Caki2 (cell line): ENCODE data around the gene AATK. TPM values are rescaled to one million over a fixed set of nuclear protein-coding genes. Genes with fewer than 3 reads are reported as not detected.
"Not testable (repeated sequence)": the region's sequence is repeated elsewhere in the genome, so short reads cannot be mapped to it uniquely, and the experiment has no call there.

Experiments used
- DNase-seq: peaks from one replicate; pipeline ENCODE4 v3.0.0-alpha.2; 2015; ENCODE audit warnings: low read depth
- in situ Hi-C: cut with HindIII; loops from 2 replicates; pipeline ENCODE4 v1.10.0; 2016; ENCODE audit warnings: low sequenced_read_pairs, low pct_unique_long_range_greater_than_20kb, mixed read lengths
- total RNA-seq: library from RNA; depleted of rRNA; stranded (reverse); fragments of >200 nt; shearing (Covaris generic); gene quantifications from 2 replicates; pipeline ENCODE4 v1.2.3, GENCODE V29; 2014; ENCODE audit warnings: low replicate concordance

Gene AATK
- total RNA-seq, 1 experiment from 2014 or later = 2.1 TPM

- no peak for DNase-seq
- in situ Hi-C loops = no loop called here
Observed at GRCh38 chr17:81156866-81157805, 8.9 kb downstream of the AATK start.

DNA sequence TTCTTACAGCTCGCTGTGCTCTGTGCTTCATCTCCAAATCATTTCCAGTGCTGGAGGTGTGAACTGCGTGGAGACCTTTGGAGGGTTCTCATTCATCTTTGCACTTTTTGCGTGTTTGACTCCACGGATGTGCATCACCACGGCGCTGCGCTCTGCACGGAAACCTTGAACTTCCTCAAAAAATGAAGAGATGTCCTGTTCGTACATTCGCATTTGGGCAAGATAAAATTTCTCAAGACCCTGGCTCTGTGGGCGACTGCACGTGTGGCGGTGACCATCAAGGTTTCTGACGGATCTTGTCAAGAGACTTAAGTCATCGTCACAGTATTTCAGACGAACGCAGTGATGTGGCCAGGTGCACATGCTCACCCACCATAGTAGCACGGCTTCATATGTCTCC, 11.1 kb downstream of the AATK start:
- in situ Hi-C loops = no loop called here
- DNase-seq = no peak

DNA sequence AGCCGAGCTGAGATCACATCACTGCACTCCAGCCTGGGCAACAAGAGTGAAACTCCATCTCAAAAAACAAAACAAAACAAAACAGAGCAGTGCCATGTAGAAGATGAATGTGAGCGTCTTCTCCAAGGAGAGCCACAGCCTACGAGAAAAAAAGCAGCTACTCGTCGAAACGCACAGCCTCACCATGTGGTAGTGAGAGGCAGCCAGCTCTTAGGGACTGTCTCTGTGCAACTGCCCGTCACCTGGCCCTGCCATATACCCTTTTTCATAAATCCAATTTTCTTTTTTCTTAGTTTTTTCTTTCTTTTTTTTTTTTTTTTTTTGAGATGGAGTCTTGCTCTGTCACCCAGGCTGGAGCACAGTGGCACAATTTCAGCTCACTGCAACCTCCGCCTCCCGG, 12.0 kb downstream of the AATK start:
- DNase-seq, in situ Hi-C loops: not testable (repeated sequence)

- DNase-seq = no peak
- in situ Hi-C loops = no loop called here
Observed at GRCh38 chr17:81153340-81153803, 12.6 kb downstream of the AATK start.

- no peak for DNase-seq
- in situ Hi-C loops = no loop called here
Observed at GRCh38 chr17:81152288-81152828, 13.7 kb downstream of the AATK start.

DNA sequence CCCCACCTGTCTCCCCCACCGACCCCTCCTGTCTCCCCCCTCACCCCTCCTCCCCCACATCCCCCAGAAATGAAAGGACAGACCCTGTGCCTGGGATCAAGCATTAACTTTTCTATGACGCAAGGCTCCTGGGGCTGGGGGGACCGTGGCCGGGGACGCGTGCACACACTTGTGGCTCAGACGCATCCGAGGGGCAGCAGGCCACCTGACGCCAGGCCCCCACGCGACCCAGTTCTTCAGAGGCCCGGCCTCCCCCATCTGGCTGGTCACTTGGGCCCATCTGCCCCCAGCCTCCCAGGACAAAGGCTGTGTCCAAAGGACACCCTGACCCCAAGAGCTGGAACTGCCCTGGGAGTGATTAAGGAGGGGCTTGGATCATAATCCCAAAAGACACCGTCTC, 14.7 kb downstream of the AATK start:
- no peak for DNase-seq
- in situ Hi-C loops = no loop called here

GRCh38 chr17:81150377-81151077, 15.5 kb downstream of the AATK start:
- in situ Hi-C loops = no loop called here
- DNase-seq = no peak

DNA sequence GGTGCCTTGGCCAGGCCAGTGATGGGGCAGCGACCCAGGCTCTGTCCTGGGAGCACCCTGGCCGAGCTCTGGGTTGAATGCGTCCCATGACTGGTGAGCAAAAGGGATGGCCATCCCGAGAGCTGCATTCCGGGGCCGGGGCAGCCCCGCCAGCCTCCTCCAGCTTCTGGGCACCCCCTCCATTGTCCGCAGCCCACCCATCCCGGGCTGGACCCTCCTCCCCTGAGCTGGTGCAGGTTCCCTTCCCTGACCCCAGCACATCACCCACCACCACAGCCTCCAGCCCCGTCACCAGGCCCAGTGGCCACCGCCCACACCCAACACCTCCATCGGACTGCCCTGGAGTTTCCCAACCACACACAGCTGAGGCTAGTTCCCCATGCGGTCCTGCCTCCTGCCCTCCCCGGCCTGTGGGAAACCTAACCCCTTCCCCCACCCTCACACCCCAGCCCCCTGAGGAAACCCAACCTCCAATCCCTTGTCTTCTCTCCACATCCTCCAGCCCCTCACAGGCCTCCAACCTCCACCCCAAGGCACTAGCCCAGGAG, 17.0 kb downstream of the AATK start:
- no peak for DNase-seq
- in situ Hi-C loops = no loop called here

DNA sequence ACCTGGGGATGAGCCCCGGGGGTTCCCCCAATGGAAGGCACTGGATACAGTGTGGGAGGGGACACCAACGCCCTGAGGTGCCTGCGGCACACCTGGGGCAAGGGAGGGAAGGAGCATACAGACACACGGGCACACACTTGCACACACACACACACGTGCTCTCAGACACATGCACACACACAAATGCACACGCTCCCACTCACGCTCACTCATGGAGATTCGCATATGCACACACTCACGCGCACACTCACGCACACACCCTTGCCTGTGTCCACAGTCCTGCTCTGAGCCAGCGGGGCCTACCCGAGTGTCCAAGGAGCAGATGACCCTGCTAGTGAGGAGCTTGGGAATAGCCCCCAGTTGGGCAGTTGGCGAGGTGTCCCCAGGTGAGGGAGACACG, 17.4 kb downstream of the AATK start:
- no peak for DNase-seq
- in situ Hi-C loops = no loop called here

GRCh38 chr17:81147701-81148100, 18.3 kb downstream of the AATK start:
- in situ Hi-C loops = no loop called here

GRCh38 chr17:81146208-81146607, 19.8 kb downstream of the AATK start:
- DNase-seq, in situ Hi-C loops: not testable (repeated sequence)

More at GRCh38 chr17:81147701-81148100, 18.3 kb downstream of the AATK start:
- DNase-seq = no peak

GRCh38 chr17:81144423-81144781, 21.6 kb downstream of the AATK start:
- in situ Hi-C loops = no loop called here

GRCh38 chr17:81143717-81144422, 22.2 kb downstream of the AATK start:
- DNase-seq = no peak
- in situ Hi-C loops = no loop called here

More at GRCh38 chr17:81144423-81144781, 21.6 kb downstream of the AATK start:
- DNase-seq = no peak

GRCh38 chr17:81143200-81143527, 22.9 kb downstream of the AATK start:
- no peak for DNase-seq
- in situ Hi-C loops = no loop called here

DNA sequence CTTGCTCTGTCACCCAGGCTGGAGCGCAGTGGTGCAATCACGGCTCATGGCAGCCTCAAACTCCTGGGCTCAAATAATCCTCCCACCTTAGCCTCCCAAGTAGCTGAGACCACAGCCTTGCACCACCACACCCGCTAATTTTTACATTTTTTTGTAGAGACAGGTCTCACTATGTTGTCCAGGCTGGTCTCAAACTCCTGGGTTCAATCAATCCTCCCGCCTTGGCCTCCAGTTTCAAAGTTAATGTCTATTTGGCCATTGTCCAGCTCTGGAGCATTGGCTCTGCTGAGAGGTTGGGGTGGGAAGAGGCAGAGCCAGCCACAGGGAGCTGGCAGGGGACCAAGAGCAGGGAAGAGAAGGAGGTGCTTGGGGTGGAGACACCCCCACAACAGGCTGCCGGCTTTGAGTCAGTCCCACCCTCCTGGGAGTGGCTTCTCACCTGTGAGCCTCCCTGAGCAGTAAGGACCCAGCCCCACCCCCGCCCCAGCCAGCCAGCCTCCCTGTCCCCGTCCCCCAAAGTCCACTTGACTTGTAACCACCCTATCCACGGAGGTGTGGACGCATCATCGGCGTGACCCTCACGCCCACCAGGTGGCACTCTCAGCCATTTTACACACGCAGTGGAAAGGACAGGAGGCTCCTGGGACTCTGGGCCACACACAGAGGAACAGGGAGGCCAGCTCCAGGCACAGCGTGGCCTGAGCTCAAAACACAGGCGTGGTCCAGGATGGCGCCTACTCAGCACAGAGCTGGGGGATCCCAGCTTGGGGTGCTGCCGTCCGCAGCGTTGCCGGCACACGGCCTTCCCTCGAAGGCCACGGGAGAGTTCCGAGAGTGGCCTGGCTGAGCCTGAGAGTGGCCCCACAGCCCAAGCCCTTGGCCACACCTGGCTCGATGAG, 23.5 kb downstream of the AATK start:
- peak; percentile 74 for DNase-seq
- in situ Hi-C loops = no loop called here

GRCh38 chr17:81140695-81141094, 25.3 kb downstream of the AATK start:
- in situ Hi-C loops = no loop called here
- DNase-seq = no peak

DNA sequence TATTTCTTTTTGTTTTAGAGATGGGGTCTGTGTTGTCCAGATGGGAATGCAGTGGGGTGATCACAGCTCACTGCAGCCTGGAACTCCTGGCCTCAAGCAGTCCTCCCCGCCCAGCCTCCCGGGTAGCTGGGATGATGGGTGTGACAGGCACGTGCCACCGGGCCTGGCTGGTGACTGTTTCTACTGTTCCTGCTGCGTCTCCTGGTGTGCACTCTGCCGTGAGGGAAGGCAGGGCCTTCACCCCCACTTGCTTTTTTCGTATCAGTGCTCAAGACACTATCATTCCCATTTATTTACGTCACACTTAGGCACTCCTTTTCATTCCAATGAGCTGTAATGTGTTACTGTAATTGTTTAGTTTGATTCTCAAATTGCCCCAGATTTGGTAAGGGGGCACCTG, 26.0 kb downstream of the AATK start:
- in situ Hi-C loops = no loop called here

More for the DNA sequence above, 26.0 kb downstream of the AATK start:
- no peak for DNase-seq
